Mesendoderm (in vitro differentiated cells): Measurements from ENCODE around the gene TWSG1. TPM values are rescaled to one million over a fixed set of nuclear protein-coding genes. Genes with fewer than 3 reads are reported as not detected.

Source experiments
- DNase-seq: peaks from one replicate; pipeline ENCODE4 v3.0.0; 2013
- H2AK5ac ChIP-seq: 2 replicates; pipeline ENCODE4 v1.6.1; 2013; ENCODE audit warnings: low read length, inconsistent platforms
- H2BK120ac ChIP-seq: 2 replicates; pipeline ENCODE4 v1.6.1; 2013; ENCODE audit warnings: low read depth, mild to moderate bottlenecking, low read length, moderate library complexity, mixed read lengths
- H2BK15ac ChIP-seq: replicated peaks from 2 replicates; pipeline ENCODE4 v1.6.1; 2013; ENCODE audit warnings: low read depth, mild to moderate bottlenecking, moderate library complexity
- H2BK5ac ChIP-seq: 2 replicates; pipeline ENCODE4 v1.6.1; 2013; ENCODE audit warnings: low read length, inconsistent platforms
- H3K18ac ChIP-seq: 2 replicates; pipeline ENCODE4 v1.6.1; 2013; ENCODE audit warnings: mild to moderate bottlenecking, low read length, mixed read lengths
- H3K23ac ChIP-seq: one replicate; pipeline ENCODE4 v1.6.1; 2013; ENCODE audit warnings: low read length
- H3K27ac ChIP-seq: 2 replicates; pipeline ENCODE4 v1.5.1; 2013; ENCODE audit warnings: low read depth, mild to moderate bottlenecking, inconsistent platforms, low read length, moderate library complexity
- H3K27me3 ChIP-seq: 2 replicates; pipeline ENCODE4 v1.6.1; 2013; ENCODE audit warnings: low read length, control low read depth, mild to moderate bottlenecking, inconsistent platforms; ENCODE audit not compliant: insufficient read depth, poor library complexity
- H3K36me3 ChIP-seq: 2 replicates; pipeline ENCODE4 v1.6.1; 2013; ENCODE audit warnings: low read length, inconsistent platforms; ENCODE audit not compliant: control insufficient read depth, insufficient read depth
- H3K4ac ChIP-seq: one replicate; pipeline ENCODE4 v1.6.1; 2013; ENCODE audit warnings: low read depth, mild to moderate bottlenecking, low read length, moderate library complexity
- H3K4me1 ChIP-seq: 2 replicates; pipeline ENCODE4 v1.6.1; 2013; ENCODE audit warnings: low read depth, low read length, inconsistent platforms; ENCODE audit not compliant: control insufficient read depth
- H3K4me2 ChIP-seq: 2 replicates; pipeline ENCODE4 v1.6.1; 2013; ENCODE audit warnings: low read length
- H3K4me3 ChIP-seq: 2 replicates; pipeline ENCODE4 v1.5.1; 2013; ENCODE audit warnings: mild to moderate bottlenecking, low read length
- H3K56ac ChIP-seq: one replicate; pipeline ENCODE4 v1.6.1; 2013; ENCODE audit warnings: low read length
- H3K79me1 ChIP-seq: 2 replicates; pipeline ENCODE4 v1.6.1; 2013; ENCODE audit warnings: low read length, inconsistent platforms
- H3K79me2 ChIP-seq: 2 replicates; pipeline ENCODE4 v1.6.1; 2013; ENCODE audit warnings: mild to moderate bottlenecking, low read length; ENCODE audit not compliant: control insufficient read depth, insufficient read depth
- H3K9ac ChIP-seq: 2 replicates; pipeline ENCODE4 v1.6.1; 2013; ENCODE audit warnings: low read length, inconsistent platforms
- H4K5ac ChIP-seq: one replicate; pipeline ENCODE4 v1.6.1; 2013; ENCODE audit warnings: low read length
- H4K8ac ChIP-seq: one replicate; pipeline ENCODE4 v1.6.1; 2013; ENCODE audit warnings: low read depth, mild to moderate bottlenecking, control low read depth, low read length, moderate library complexity
- WGBS: extraction: QIAGEN DNeasy Blood & Tissue Kit; methylation state at CpG from one replicate; pipeline ENCODE4 v1.1.7; 2013; ENCODE audit warnings: low lambda C conversion rate, missing lambda C conversion rate; ENCODE audit not compliant: insufficient coverage; ENCODE audit errors: extremely low coverage; 5-methylcytosine and 5-hydroxymethylcytosine counted together
- polyA plus RNA-seq, 2 experiments: library from polyadenylated mRNA; stranded (reverse); fragments of 200-250 nt; gene quantifications; one replicate each; pipeline ENCODE4 v1.2.3, GENCODE V29; 2013

Gene TWSG1
- 18.8 TPM for polyA plus RNA-seq (2013, experiment 1 of 2)
- polyA plus RNA-seq (2013, experiment 2 of 2): 18.8 TPM

DNA sequence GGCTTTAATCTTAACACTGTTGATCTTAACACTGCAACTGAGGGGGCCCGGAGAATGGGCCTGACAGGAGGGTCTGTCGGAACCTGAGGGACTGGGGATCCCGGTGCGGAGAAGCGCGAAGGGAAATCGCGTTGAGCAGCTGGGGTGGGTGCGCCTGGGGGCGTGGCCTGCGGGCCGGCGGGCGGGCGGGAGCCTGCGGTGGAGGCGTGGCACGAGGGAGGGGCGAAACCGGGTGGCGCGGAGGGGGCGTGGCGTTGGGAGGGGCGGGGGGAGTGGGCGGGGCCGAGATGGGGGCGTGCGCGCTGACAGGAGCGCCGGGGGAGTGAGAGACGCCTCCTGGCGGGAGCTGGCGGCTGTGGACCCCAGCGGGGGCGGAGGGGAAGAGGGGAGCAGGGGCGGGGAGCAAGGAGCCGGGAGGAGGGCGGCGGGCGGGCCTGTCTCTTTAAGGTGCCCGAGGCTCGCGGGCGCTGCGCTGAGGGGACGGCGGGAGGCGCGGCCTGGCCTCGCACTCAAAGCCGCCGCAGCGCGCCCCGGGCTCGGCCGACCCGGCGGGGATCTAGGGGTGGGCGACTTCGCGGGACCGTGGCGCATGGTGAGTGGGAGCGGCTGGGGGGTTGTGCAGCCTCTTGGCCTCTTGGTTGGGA lies at the start of gene TWSG1:
Gene TWSG1, plus strand, starts transcription at position 445 of the 644 bp plus-strand sequence. CDS start 2,457 bp downstream, outside the sequence.
- H2BK15ac ChIP-seq: no peak within 1 kb of the TSS
- DNase-seq: peak; percentile 96
- H3K4ac ChIP-seq: peak within 1 kb of the TSS; percentile 71
- no peak within 1 kb of the TSS for H2BK5ac ChIP-seq
- no CpG with 5 or more reads among the region's 67 CpGs for WGBS
- no peaks in the 10 kb centered on the region for H3K79me2 ChIP-seq
- peak within 1 kb of the TSS; percentile 82 for H3K9ac ChIP-seq
- H2BK120ac ChIP-seq: peak within 1 kb of the TSS; percentile 17
- no peak within 1 kb of the TSS for H4K8ac ChIP-seq
- H3K4me1 ChIP-seq: no peaks in the 10 kb centered on the region
- H2AK5ac ChIP-seq: no peak within 1 kb of the TSS
- H3K56ac ChIP-seq: peak within 1 kb of the TSS; percentile 86
- H3K36me3 ChIP-seq: no peaks in the 10 kb centered on the region
- peak within 1 kb of the TSS; percentile 97 for H3K18ac ChIP-seq
- H3K23ac ChIP-seq: no peak within 1 kb of the TSS
- no peak within 1 kb of the TSS for H4K5ac ChIP-seq
- no peaks in the 10 kb centered on the region for H3K27me3 ChIP-seq
- H3K4me3 ChIP-seq: peak within 1 kb of the TSS; percentile 57
- H3K27ac ChIP-seq: peak within 1 kb of the TSS; percentile 77
- H3K4me2 ChIP-seq: peak within 1 kb of the TSS; percentile 92
- no peaks in the 10 kb centered on the region for H3K79me1 ChIP-seq

DNA sequence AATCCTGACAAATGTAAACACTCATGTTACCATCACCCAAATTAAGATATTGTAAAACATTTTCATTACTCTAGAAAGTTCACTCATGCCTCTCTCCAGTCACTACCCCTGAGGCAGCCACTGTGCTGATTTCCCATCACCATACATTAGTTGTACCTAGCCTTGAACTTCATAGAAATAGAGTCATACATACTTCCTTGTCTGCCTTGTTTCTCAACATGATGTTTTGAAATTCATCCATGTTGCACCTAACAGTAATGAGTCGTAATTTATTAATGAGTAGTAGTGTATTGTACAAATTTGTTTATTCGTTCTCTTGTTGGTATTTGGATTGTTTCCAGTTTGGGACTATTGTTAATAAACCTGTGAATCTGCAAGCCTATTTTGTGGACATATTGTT lies 49.0 kb upstream of the TWSG1 start:
- Histone ChIP-seq H2BK15ac (no peak overlapping the region), H2AK5ac (no peak overlapping the region), H2BK120ac (no peak overlapping the region), H3K4ac (no peak overlapping the region), H3K79me2 (no peaks in the 10 kb centered on the region), H3K36me3 (no peaks in the 10 kb centered on the region), H3K4me2 (no peak overlapping the region), H3K9ac (no peak overlapping the region), H3K4me1 (no peaks in the 10 kb centered on the region), H3K56ac (no peak overlapping the region), H3K27ac (no peak overlapping the region), H4K8ac (no peak overlapping the region), H3K27me3 (no peaks in the 10 kb centered on the region), H4K5ac (no peak overlapping the region), H3K79me1 (no peaks in the 10 kb centered on the region), H2BK5ac (no peak overlapping the region), H3K4me3 (no peak overlapping the region), H3K18ac (no peak overlapping the region), H3K23ac (no peak overlapping the region)
- no CpG with 5 or more reads among the region's 2 CpGs for whole genome bisulfite sequencing
- DNase-seq: no peak

- no CpG with 5 or more reads among the region's 7 CpGs for WGBS
- no peak overlapping the region for H3K18ac ChIP-seq
- H3K23ac ChIP-seq: no peak overlapping the region
Observed at GRCh38 chr18:9287036-9287435, 47.5 kb upstream of the TWSG1 start.

GRCh38 chr18:9289698-9290097 lies 44.9 kb upstream of the TWSG1 start:
- Histone ChIP-seq H2BK120ac (no peak overlapping the region), H3K79me1 (no peaks in the 10 kb centered on the region), H3K4ac (no peak overlapping the region), H4K8ac (no peak overlapping the region), H3K56ac (no peak overlapping the region), H3K79me2 (no peaks in the 10 kb centered on the region), H3K27me3 (no peaks in the 10 kb centered on the region), H3K4me1 (no peaks in the 10 kb centered on the region), H3K4me3 (no peak overlapping the region), H3K4me2 (no peak overlapping the region), H3K18ac (no peak overlapping the region), H3K9ac (no peak overlapping the region), H2BK15ac (no peak overlapping the region), H3K36me3 (no peaks in the 10 kb centered on the region), H2BK5ac (no peak overlapping the region), H3K23ac (no peak overlapping the region), H2AK5ac (no peak overlapping the region), H3K27ac (no peak overlapping the region), H4K5ac (no peak overlapping the region)
- DNase-seq: no peak

More at GRCh38 chr18:9287036-9287435, 47.5 kb upstream of the TWSG1 start:
- Histone ChIP-seq H2BK15ac (no peak overlapping the region), H3K4me1 (no peaks in the 10 kb centered on the region), H4K5ac (no peak overlapping the region), H2AK5ac (no peak overlapping the region), H3K4ac (no peak overlapping the region), H3K27me3 (no peaks in the 10 kb centered on the region), H3K4me3 (no peak overlapping the region), H2BK5ac (no peak overlapping the region), H3K9ac (no peak overlapping the region), H3K79me1 (no peaks in the 10 kb centered on the region), H4K8ac (no peak overlapping the region), H3K4me2 (no peak overlapping the region), H3K27ac (no peak overlapping the region), H3K36me3 (no peaks in the 10 kb centered on the region), H2BK120ac (no peak overlapping the region), H3K79me2 (no peaks in the 10 kb centered on the region), H3K56ac (no peak overlapping the region)
- DNase-seq: no peak

DNA sequence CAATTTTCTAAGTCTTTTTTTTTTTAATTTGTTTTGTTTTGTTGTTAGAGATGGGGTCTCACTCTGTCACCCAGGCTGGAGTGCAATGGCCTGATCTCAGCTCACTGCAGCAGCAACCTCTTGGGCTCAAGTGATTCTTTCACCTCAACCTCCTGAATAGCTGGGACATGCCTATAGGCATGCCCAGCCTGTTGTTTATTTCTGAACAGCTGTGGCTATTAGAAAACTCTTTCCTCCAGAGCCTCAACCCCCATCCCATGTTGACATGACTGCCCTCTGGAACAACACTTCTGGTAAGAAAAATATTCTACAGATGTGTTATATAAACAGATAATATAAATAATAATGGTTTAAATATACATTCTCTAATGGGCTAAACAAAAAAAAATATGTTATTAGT lies 44.4 kb upstream of the TWSG1 start:
- H2BK120ac ChIP-seq: no peak overlapping the region
- H3K23ac ChIP-seq: no peak overlapping the region
- no peak overlapping the region for H3K18ac ChIP-seq
- H3K36me3 ChIP-seq: no peaks in the 10 kb centered on the region
- no peaks in the 10 kb centered on the region for H3K4me1 ChIP-seq
- H3K9ac ChIP-seq: no peak overlapping the region
- no peaks in the 10 kb centered on the region for H3K79me2 ChIP-seq
- H3K79me1 ChIP-seq: no peaks in the 10 kb centered on the region
- no peak overlapping the region for H2BK5ac ChIP-seq
- no peak overlapping the region for H3K56ac ChIP-seq
- no peaks in the 10 kb centered on the region for H3K27me3 ChIP-seq
- H3K27ac ChIP-seq: no peak overlapping the region
- H2BK15ac ChIP-seq: no peak overlapping the region
- H3K4ac ChIP-seq: no peak overlapping the region
- H2AK5ac ChIP-seq: no peak overlapping the region
- no peak overlapping the region for H4K5ac ChIP-seq
- DNase-seq: no peak
- H3K4me3 ChIP-seq: no peak overlapping the region
- no peak overlapping the region for H3K4me2 ChIP-seq
- no peak overlapping the region for H4K8ac ChIP-seq

DNA sequence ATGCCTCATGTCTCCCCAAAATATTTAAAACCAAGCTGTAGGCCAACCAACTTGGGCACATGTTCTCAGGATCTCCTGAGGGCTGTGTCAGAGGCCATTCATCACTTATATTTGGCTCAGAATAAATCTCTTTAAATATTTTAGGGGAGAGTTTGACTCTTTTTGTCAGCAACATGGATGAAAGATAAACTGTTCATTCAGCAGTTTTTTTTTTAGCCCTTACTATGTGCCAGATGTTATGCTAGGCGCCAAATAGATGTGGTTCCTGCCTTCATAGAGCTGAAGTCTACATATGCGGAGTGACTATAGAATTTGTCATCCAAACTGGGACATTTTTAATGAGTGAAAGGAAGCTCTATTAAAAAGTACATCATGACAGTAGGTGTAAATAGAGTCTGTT lies 42.5 kb upstream of the TWSG1 start:
- Histone ChIP-seq H3K56ac (no peak overlapping the region), H2BK15ac (no peak overlapping the region), H2BK120ac (no peak overlapping the region), H3K79me1 (no peaks in the 10 kb centered on the region), H3K79me2 (no peaks in the 10 kb centered on the region), H2BK5ac (no peak overlapping the region), H3K36me3 (no peaks in the 10 kb centered on the region), H4K5ac (no peak overlapping the region), H3K4me3 (no peak overlapping the region), H3K9ac (no peak overlapping the region), H3K4ac (no peak overlapping the region), H3K4me2 (no peak overlapping the region), H3K23ac (no peak overlapping the region), H4K8ac (no peak overlapping the region), H3K18ac (no peak overlapping the region), H2AK5ac (no peak overlapping the region), H3K4me1 (no peaks in the 10 kb centered on the region), H3K27me3 (no peaks in the 10 kb centered on the region), H3K27ac (peak overlapping the region; percentile 8)
- WGBS: no CpG with 5 or more reads among the region's 2 CpGs
- no peak for DNase-seq
